GM12878 (cell line): Measurements from ENCODE around the gene THAP9. TPM values are rescaled to one million over a fixed set of nuclear protein-coding genes. Genes with fewer than 3 reads are reported as not detected.

Source experiments
- ATAC-seq: fragments of 200-7000 bp; cut with Tn5 transposase; 3 replicates; pipeline ENCODE4 v1.9.1; 2020; ENCODE audit warnings: mild to moderate bottlenecking, moderate library complexity
- BruUV-seq: library from RNA; stranded (reverse); fragments of 400-500 nt; replicated peaks from 2 replicates; lab custom pipeline; 2021; lab: Mats Ljungman, UMichigan
- CTCF ChIA-PET: fragments of 300-600 bp; sonication (Branson Sonifier 250); formaldehyde crosslinking; extraction: SDS; loops from one replicate; lab custom pipeline; 2021; ENCODE audit warnings: inconsistent platforms; lab: Yijun Ruan, JAX
- POLR2A ChIA-PET: fragments of 350-600 bp; formaldehyde crosslinking; extraction: SDS; loops from one replicate; lab custom pipeline; 2021; ENCODE audit warnings: inconsistent platforms; lab: Charles Lee
- RAD21 ChIA-PET: fragments of 300-600 bp; sonication (Branson Sonifier 250); formaldehyde crosslinking; loops from one replicate; lab custom pipeline; 2023; ENCODE audit warnings: antibody characterized with exemption; ENCODE audit not compliant: unreplicated experiment; lab: Charles Lee
- SMC1A ChIA-PET: fragments of 300-600 bp; sonication (Branson Sonifier 250); formaldehyde crosslinking; loops from one replicate; lab custom pipeline; 2023; ENCODE audit not compliant: unreplicated experiment, uncharacterized antibody; lab: Charles Lee
- DNase-seq: peaks from one replicate; pipeline ENCODE4 v3.0.0-alpha.2; 2011; ENCODE audit warnings: low read depth, low spot score
- FAIRE-seq: peaks from 3 replicates; lab custom pipeline; 2011; peaks lifted over from hg19 to GRCh38; lab: Jason Lieb, UNC
- H2AFZ ChIP-seq: 2 replicates; pipeline ENCODE4 v1.6.0; 2011; ENCODE audit warnings: low read depth, low read length, control low read depth; ENCODE audit not compliant: control insufficient read depth
- H3K27ac ChIP-seq: 2 replicates; pipeline ENCODE4 v1.5.1; 2011; ENCODE audit warnings: control low read depth; ENCODE audit not compliant: control insufficient read depth, insufficient read depth
- H3K27me3 ChIP-seq, 2 experiments: replicated peaks in 1 of 2; 2 replicates each; pipeline versions ENCODE4 v1.6.0 to v1.6.1; 2011; ENCODE audit warnings: low read length in 1 of 2; ENCODE audit not compliant: control insufficient read depth in 2 of 2, insufficient read depth in 2 of 2
- H3K36me3 ChIP-seq, 2 experiments: 2 replicates each; pipeline ENCODE4 v1.5.1; 2011; ENCODE audit warnings: low read length in 1 of 2; ENCODE audit not compliant: control insufficient read depth in 2 of 2, insufficient read depth in 2 of 2
- H3K4me1 ChIP-seq: 2 replicates; pipeline ENCODE4 v1.6.1; 2011; ENCODE audit warnings: mild to moderate bottlenecking, low read length, moderate library complexity, mixed read lengths; ENCODE audit not compliant: control insufficient read depth, insufficient read depth
- H3K4me2 ChIP-seq: 2 replicates; pipeline ENCODE4 v1.6.0; 2011; ENCODE audit warnings: control low read depth; ENCODE audit not compliant: control insufficient read depth, insufficient read depth
- H3K4me3 ChIP-seq: fragments of 200-600 bp; sonication (generic); 2 replicates; pipeline ENCODE4 v1.5.1; 2016
- H3K79me2 ChIP-seq: 2 replicates; pipeline ENCODE4 v1.6.0; 2011; ENCODE audit warnings: low read length; ENCODE audit not compliant: control insufficient read depth, insufficient read depth
- H3K9ac ChIP-seq: 2 replicates; pipeline ENCODE4 v1.8.0; 2011; ENCODE audit warnings: low read length, control low read depth, mixed read lengths; ENCODE audit not compliant: control insufficient read depth, insufficient read depth
- H3K9me3 ChIP-seq: replicated peaks from 3 replicates; pipeline ENCODE4 v1.5.1; 2011; ENCODE audit warnings: mild to moderate bottlenecking, low read length; ENCODE audit not compliant: control insufficient read depth, insufficient read depth
- H4K20me1 ChIP-seq: 2 replicates; pipeline ENCODE4 v1.6.0; 2011; ENCODE audit not compliant: control insufficient read depth, insufficient read depth
- ASH2L ChIP-seq: fragments of 300-600, 200-600 bp; sonication (generic); IDR thresholded peaks from 2 replicates; pipeline ENCODE4 v1.6.1; 2017; ENCODE audit warnings: low read depth, mild to moderate bottlenecking, borderline replicate concordance
- BACH1 ChIP-seq: fragments of 450-650 bp; IDR thresholded peaks from 2 replicates; pipeline ENCODE4 v1.6.1; 2017; ENCODE audit warnings: mild to moderate bottlenecking, borderline replicate concordance
- BCL11A ChIP-seq: IDR thresholded peaks from 2 replicates; pipeline ENCODE4 v1.6.1; 2011; ENCODE audit warnings: low read depth, low read length
- BMI1 ChIP-seq: fragments of 450-650 bp; IDR thresholded peaks from 2 replicates; pipeline ENCODE4 v1.6.1; 2016; ENCODE audit warnings: mild to moderate bottlenecking, moderate library complexity, borderline replicate concordance
- ETV6 ChIP-seq, 2 experiments: fragments of 450-650 bp in 1 of 2; IDR thresholded peaks in 1 of 2; conservative IDR thresholded peaks in 1 of 2; 2 replicates each; pipeline ENCODE4 v1.6.1; 2014; ENCODE audit warnings: antibody characterized with exemption in 1 of 2, borderline replicate concordance in 1 of 2, low read depth in 1 of 2, mild to moderate bottlenecking in 1 of 2, moderate library complexity in 1 of 2
- FOXM1 ChIP-seq: IDR thresholded peaks from 2 replicates; pipeline ENCODE4 v1.6.1; 2012; ENCODE audit warnings: low read depth, mild to moderate bottlenecking, inconsistent platforms, low read length, moderate library complexity
- GATAD2B ChIP-seq: fragments of 450-650 bp; conservative IDR thresholded peaks from 2 replicates; pipeline ENCODE4 v1.6.1; 2017; ENCODE audit warnings: low read depth, mild to moderate bottlenecking, moderate library complexity
- HDAC6 ChIP-seq: fragments of 200-600 bp; sonication (generic); IDR thresholded peaks from one replicate; pipeline ENCODE4 v1.8.0; 2017; ENCODE audit warnings: antibody characterized with exemption; ENCODE audit not compliant: unreplicated experiment
- IKZF2 ChIP-seq, 2 experiments: fragments of 450-650 bp; IDR thresholded peaks; 2 replicates each; pipeline ENCODE4 v1.6.1; 2017; ENCODE audit warnings: mild to moderate bottlenecking in 2 of 2, moderate library complexity in 2 of 2
- MTA2 ChIP-seq: fragments of 450-650 bp; IDR thresholded peaks from 2 replicates; pipeline ENCODE4 v1.6.1; 2016; ENCODE audit warnings: low read depth, mild to moderate bottlenecking, moderate library complexity
- MTA3 ChIP-seq: IDR thresholded peaks from 2 replicates; pipeline ENCODE4 v1.6.1; 2012; ENCODE audit warnings: low read length, inconsistent platforms, borderline replicate concordance
- NBN ChIP-seq: fragments of 450-650 bp; IDR thresholded peaks from 2 replicates; pipeline ENCODE4 v1.6.1; 2016
- PML ChIP-seq: IDR thresholded peaks from 2 replicates; pipeline ENCODE4 v1.6.1; 2012; ENCODE audit warnings: low read length, inconsistent platforms
- POLR2A ChIP-seq: IDR thresholded peaks from 2 replicates; pipeline ENCODE4 v1.6.1; 2011; ENCODE audit warnings: low read depth, mild to moderate bottlenecking, low read length
- RFX5 ChIP-seq: IDR thresholded peaks from 2 replicates; pipeline ENCODE4 v1.6.1; 2011; ENCODE audit warnings: low read depth, low read length, improper control_type of control experiment
- SMC3 ChIP-seq: IDR thresholded peaks from 2 replicates; pipeline ENCODE4 v1.6.1; 2011; ENCODE audit warnings: low read length, improper control_type of control experiment, borderline replicate concordance
- STAT3 ChIP-seq: IDR thresholded peaks from 2 replicates; pipeline ENCODE4 v1.6.1; 2011; ENCODE audit warnings: low read depth, low read length, improper control_type of control experiment
- ZNF592 ChIP-seq: fragments of 450-650 bp; IDR thresholded peaks from 2 replicates; pipeline ENCODE4 v1.6.1; 2017; ENCODE audit warnings: mild to moderate bottlenecking, moderate library complexity
- WGBS: methylation state at CpG from one replicate; pipeline ENCODE4 v1.1.6; 2016; ENCODE audit warnings: low lambda C conversion rate; ENCODE audit not compliant: insufficient replicate concordance, insufficient coverage; ENCODE audit errors: missing lambda C conversion rate; 5-methylcytosine and 5-hydroxymethylcytosine counted together
- in situ Hi-C: fragments of 300-500 bp; cut with MboI; formaldehyde crosslinking; loops from 9 replicates; pipeline ENCODE4 v1.14.3; 2018; ENCODE audit warnings: mixed read lengths
- intact Hi-C: fragments of 100-400 bp; cut with micrococcal nuclease; formaldehyde crosslinking; loops from one replicate; pipeline ENCODE4 v1.14.2; 2022; ENCODE audit not compliant: unreplicated experiment
- polyA plus RNA-seq, 11 experiments: library from polyadenylated mRNA; depleted of rRNA in 4 of 11; unstranded in 6 of 11; stranded (reverse) in 5 of 11; fragments of >200 nt; fragmentation: Nextera tagmentation in 4 of 11; fragmentation: Illumina TruSeq in 1 of 11; extraction: Ambion mirVana in 4 of 11; extraction: Trizol in 1 of 11; gene quantifications; 1 replicate in 1 of 11; 2 replicates in 10 of 11; pipeline versions ENCODE4 v1.2.1 to v1.2.3, GENCODE V29; 2011 to 2016; ENCODE audit warnings: inconsistent platforms in 2 of 11, missing spikeins in 2 of 11, low read depth in 1 of 11
- total RNA-seq, 4 experiments: library from RNA; depleted of rRNA in 3 of 4; stranded (reverse); fragments of >200 nt in 3 of 4; fragmentation: Illumina TruSeq in 1 of 4; extraction: Trizol in 1 of 4; gene quantifications; 2 replicates each; pipeline versions ENCODE4 v1.2.1 to v1.2.3, GENCODE V29; 2013 to 2021
- TF ChIP-seq, protein P1 (sequence below): IDR thresholded peaks from 2 replicates; pipeline ENCODE4 v1.6.1; 2012; ENCODE audit warnings: mild to moderate bottlenecking, low read depth, low read length

Gene THAP9
- total and polyA plus RNA-seq, 10 of the 15 experiments (the other 5 are each of a cell fraction or from before 2014, with no cell fraction given): 2.1 to 4.9 (median 3.3) TPM

GRCh38 chr4:82906469-82906868 lies 5.9 kb downstream of the THAP9 start:
- SMC1A ChIA-PET: interaction anchor here (0.7 to 2.9 kb wide), 14 partner anchors 9 to 724 kb away, joined by 3 to 14 read pairs (median 4); partner anchors contain the start of gene LIN54
- RAD21 ChIA-PET: interaction anchor here (0.9 to 2.9 kb wide), 6 partner anchors 14 to 392 kb away, joined by 3 to 19 read pairs (median 6); partner anchors contain the start of genes COPS4 and LIN54
- peak; percentile 84 for FAIRE-seq
- in situ Hi-C loops: no loop called here
- CTCF ChIA-PET: interaction anchor here (0.7 to 1.4 kb wide), 10 partner anchors 8 to 377 kb away, joined by 3 to 6 read pairs (median 3); partner anchors contain the start of gene COPS4
- Histone ChIP-seq H4K20me1 (no peaks in the 10 kb centered on the region), H2AFZ (no peak overlapping the region), H3K79me2 (peaks cover 6% of the 10 kb centered on the region), H3K4me3 (0 out of 2 replicates have a peak overlapping the region, but pooled peaks have one; percentile 10), H3K4me1 (peaks cover 19% of the 10 kb centered on the region), H3K9ac (no peak overlapping the region), H3K4me2 (peak overlapping the region; percentile 14; the same call in 1 of the 2 replicates), H3K27ac (no peak overlapping the region), H3K36me3 (no peaks in the 10 kb centered on the region), H3K27me3 (no peaks in the 10 kb centered on the region), H3K9me3 (no peaks in the 10 kb centered on the region)
- ATAC-seq: peak; percentile 66
- intact Hi-C loops: no loop called here
- BruUV-seq: no TSS peak
- DNase-seq: no peak
- WGBS: 2% methylated on average over 3 of the region's 3 CpGs
- POLR2A ChIA-PET: interaction anchor here (0.5 to 2.1 kb wide), 7 partner anchors 15 to 151 kb away, joined by 3 to 6 read pairs (median 3); partner anchors contain the start of genes COPS4 and LIN54
- TF ChIP-seq RFX5: no peak
- TF ChIP-seq ASH2L: no peak
- no peak for TF ChIP-seq PML
- no peak for TF ChIP-seq SMC3
- no peak for TF ChIP-seq BMI1
- no peak for TF ChIP-seq NBN
- TF ChIP-seq BCL11A: no peak
- peak; percentile 61; the same call in 1 of the 2 replicates for TF ChIP-seq MTA2
- 0 out of 2 replicates have a peak, but pooled peaks have one; percentile 52 for TF ChIP-seq MTA3
- no peak for TF ChIP-seq STAT3
- TF ChIP-seq HDAC6: no peak
- TF ChIP-seq ETV6 (conservative IDR thresholded peaks at IDR 0.05 in 1 of 2, IDR thresholded peaks at IDR 0.05 in 1 of 2; ENCODE audit: borderline replicate concordance in 1 of 2, low read depth in 1 of 2): peak in 1 of 2 experiments; percentile 71; a peak in 1 of 4 replicates
- peak; percentile 26; the same call in 1 of the 2 replicates for TF ChIP-seq FOXM1
- TF ChIP-seq, protein P1, sequence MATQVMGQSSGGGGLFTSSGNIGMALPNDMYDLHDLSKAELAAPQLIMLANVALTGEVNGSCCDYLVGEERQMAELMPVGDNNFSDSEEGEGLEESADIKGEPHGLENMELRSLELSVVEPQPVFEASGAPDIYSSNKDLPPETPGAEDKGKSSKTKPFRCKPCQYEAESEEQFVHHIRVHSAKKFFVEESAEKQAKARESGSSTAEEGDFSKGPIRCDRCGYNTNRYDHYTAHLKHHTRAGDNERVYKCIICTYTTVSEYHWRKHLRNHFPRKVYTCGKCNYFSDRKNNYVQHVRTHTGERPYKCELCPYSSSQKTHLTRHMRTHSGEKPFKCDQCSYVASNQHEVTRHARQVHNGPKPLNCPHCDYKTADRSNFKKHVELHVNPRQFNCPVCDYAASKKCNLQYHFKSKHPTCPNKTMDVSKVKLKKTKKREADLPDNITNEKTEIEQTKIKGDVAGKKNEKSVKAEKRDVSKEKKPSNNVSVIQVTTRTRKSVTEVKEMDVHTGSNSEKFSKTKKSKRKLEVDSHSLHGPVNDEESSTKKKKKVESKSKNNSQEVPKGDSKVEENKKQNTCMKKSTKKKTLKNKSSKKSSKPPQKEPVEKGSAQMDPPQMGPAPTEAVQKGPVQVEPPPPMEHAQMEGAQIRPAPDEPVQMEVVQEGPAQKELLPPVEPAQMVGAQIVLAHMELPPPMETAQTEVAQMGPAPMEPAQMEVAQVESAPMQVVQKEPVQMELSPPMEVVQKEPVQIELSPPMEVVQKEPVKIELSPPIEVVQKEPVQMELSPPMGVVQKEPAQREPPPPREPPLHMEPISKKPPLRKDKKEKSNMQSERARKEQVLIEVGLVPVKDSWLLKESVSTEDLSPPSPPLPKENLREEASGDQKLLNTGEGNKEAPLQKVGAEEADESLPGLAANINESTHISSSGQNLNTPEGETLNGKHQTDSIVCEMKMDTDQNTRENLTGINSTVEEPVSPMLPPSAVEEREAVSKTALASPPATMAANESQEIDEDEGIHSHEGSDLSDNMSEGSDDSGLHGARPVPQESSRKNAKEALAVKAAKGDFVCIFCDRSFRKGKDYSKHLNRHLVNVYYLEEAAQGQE: no peak
- no peak for TF ChIP-seq BACH1
- TF ChIP-seq IKZF2 (IDR thresholded peaks at IDR 0.05): no peak
- no peak for TF ChIP-seq ZNF592
- no peak for TF ChIP-seq GATAD2B
- TF ChIP-seq POLR2A: no peak
